SK-N-SH (cell line): ENCODE results near the gene DMRT3.

Experiments used
- CTCF ChIP-seq: fragments of 200-600 bp; sonication (generic); IDR thresholded peaks from 2 replicates; pipeline ENCODE4 v1.6.1; 2017; ENCODE audit warnings: antibody characterized with exemption, mild to moderate bottlenecking, moderate library complexity
- EP300 ChIP-seq, 2 experiments: IDR thresholded peaks; 2 replicates each; pipeline versions ENCODE4 v1.4.0 to v1.6.1; 2012; ENCODE audit warnings: borderline replicate concordance in 1 of 2, low read depth in 1 of 2, low read length in 1 of 2
- EZH2phosphoT487 ChIP-seq: fragments of 200-600 bp; sonication (generic); IDR thresholded peaks from 2 replicates; pipeline ENCODE4 v1.6.1; 2017; ENCODE audit warnings: low read depth, mixed run types, mild to moderate bottlenecking, antibody characterized with exemption, moderate library complexity, borderline replicate concordance
- NRF1 ChIP-seq: IDR thresholded peaks from 2 replicates; pipeline ENCODE4 v1.6.1; 2012; ENCODE audit warnings: low read depth, mild to moderate bottlenecking, low read length
- RXRA ChIP-seq: IDR thresholded peaks from 2 replicates; pipeline ENCODE4 v1.4.0; 2012; ENCODE audit warnings: low read depth, mild to moderate bottlenecking, borderline replicate concordance
- SIN3A ChIP-seq: IDR thresholded peaks from 2 replicates; pipeline ENCODE4 v1.6.1; 2012; ENCODE audit warnings: low read depth, mild to moderate bottlenecking, low read length, moderate library complexity, borderline replicate concordance
- TAF1 ChIP-seq: IDR thresholded peaks from 2 replicates; pipeline ENCODE4 v1.6.1; 2012; ENCODE audit warnings: low read depth, mild to moderate bottlenecking, low read length, moderate library complexity, borderline replicate concordance
- TCF12 ChIP-seq: IDR thresholded peaks from 2 replicates; pipeline ENCODE4 v1.4.0; 2012
- TEAD4 ChIP-seq: IDR thresholded peaks from 2 replicates; pipeline ENCODE4 v1.4.0; 2012; ENCODE audit warnings: mild to moderate bottlenecking, borderline replicate concordance; ENCODE audit not compliant: insufficient read depth
- USF1 ChIP-seq: IDR thresholded peaks from 2 replicates; pipeline ENCODE4 v1.4.0; 2012; ENCODE audit warnings: low read depth, borderline replicate concordance

GRCh38 chr9:950139-950538 is 26.3 kb upstream of the DMRT3 start:
- TF ChIP-seq TAF1: no peak
- no peak for TF ChIP-seq RXRA
- no peak for TF ChIP-seq EZH2phosphoT487
- TF ChIP-seq CTCF: no peak
- no peak for TF ChIP-seq SIN3A
- TF ChIP-seq USF1: no peak
- TF ChIP-seq TEAD4: no peak
- TF ChIP-seq TCF12: no peak
- no peak for TF ChIP-seq EP300 (IDR thresholded peaks at IDR 0.05; ENCODE audit: borderline replicate concordance in 1 of 2, low read depth in 1 of 2, low read length in 1 of 2)
- no peak for TF ChIP-seq NRF1
